Measurements from ENCODE around the gene RPP14.
"Not testable (repeated sequence)": the region's sequence is repeated elsewhere in the genome, so short reads cannot be mapped to it uniquely, and the experiment has no call there.

The RPP14 gene

GRCh38 chr3:58290446-58290845 lies 15.6 kb upstream of the RPP14 start:
- in situ Hi-C loops (cut with HindIII; ENCODE audit: low sequenced_read_pairs), result not testable (repeated sequence)

GRCh38 chr3:58291671-58292338 lies 14.2 kb upstream of the RPP14 start:
- in situ Hi-C loops (cut with HindIII; ENCODE audit: low sequenced_read_pairs), result no loop called here

- in situ Hi-C loops (cut with HindIII; ENCODE audit: low sequenced_read_pairs), result no loop called here
Measured at GRCh38 chr3:58292866-58293265, 13.2 kb upstream of the RPP14 start.

GRCh38 chr3:58293516-58293915 lies 12.5 kb upstream of the RPP14 start:
- in situ Hi-C loops (cut with HindIII; ENCODE audit: low sequenced_read_pairs), result no loop called here

GRCh38 chr3:58296269-58296668 lies 9.8 kb upstream of the RPP14 start:
- in situ Hi-C loops (cut with HindIII; ENCODE audit: low sequenced_read_pairs), result no loop called here

GRCh38 chr3:58296843-58297242 lies 9.2 kb upstream of the RPP14 start:
- in situ Hi-C loops (cut with HindIII; ENCODE audit: low sequenced_read_pairs), result no loop called here

- in situ Hi-C loops (cut with HindIII; ENCODE audit: low sequenced_read_pairs), result no loop called here
Measured at GRCh38 chr3:58298190-58298589, 7.9 kb upstream of the RPP14 start.

GRCh38 chr3:58299075-58299474 lies 7.0 kb upstream of the RPP14 start:
- in situ Hi-C loops (cut with HindIII; ENCODE audit: low sequenced_read_pairs), result no loop called here

GRCh38 chr3:58299839-58300516 lies 6.1 kb upstream of the RPP14 start:
- in situ Hi-C loops (cut with HindIII; ENCODE audit: low sequenced_read_pairs), result loop anchor here (5.0 kb wide), 2 partner anchors 78 to 108 kb away; no protein-coding TSS in a partner anchor

GRCh38 chr3:58307639-58308215 lies 1.7 kb downstream of the RPP14 start:
- in situ Hi-C loops (cut with HindIII; ENCODE audit: low sequenced_read_pairs), result no loop called here

- in situ Hi-C loops (cut with HindIII; ENCODE audit: low sequenced_read_pairs), result no loop called here
Measured at GRCh38 chr3:58308728-58309127, 2.7 kb downstream of the RPP14 start.

GRCh38 chr3:58317811-58318210 lies 11.8 kb downstream of the RPP14 start:
- in situ Hi-C loops (cut with HindIII; ENCODE audit: low sequenced_read_pairs), result no loop called here

- in situ Hi-C loops (cut with HindIII; ENCODE audit: low sequenced_read_pairs), result loop anchor here (5.0 kb wide), 1 partner anchor 91 kb away; no protein-coding TSS in a partner anchor
Measured at GRCh38 chr3:58321791-58322190, 15.7 kb downstream of the RPP14 start.

GRCh38 chr3:58322793-58323192 lies 16.7 kb downstream of the RPP14 start:
- in situ Hi-C loops (cut with HindIII; ENCODE audit: low sequenced_read_pairs), result loop anchor here (5.0 kb wide), 1 partner anchor 90 kb away; no protein-coding TSS in a partner anchor

GRCh38 chr3:58323529-58324390 lies 17.7 kb downstream of the RPP14 start:
- in situ Hi-C loops (cut with HindIII; ENCODE audit: low sequenced_read_pairs), result loop anchor here (5.0 kb wide), 1 partner anchor 89 kb away; no protein-coding TSS in a partner anchor

GRCh38 chr3:58324391-58325390 lies 18.6 kb downstream of the RPP14 start:
- in situ Hi-C loops (cut with HindIII; ENCODE audit: low sequenced_read_pairs), result loop anchor here (5.0 kb wide), 1 partner anchor 88 kb away; no protein-coding TSS in a partner anchor

- in situ Hi-C loops (cut with HindIII; ENCODE audit: low sequenced_read_pairs), result no loop called here
Measured at GRCh38 chr3:58325525-58325992, 19.5 kb downstream of the RPP14 start.

GRCh38 chr3:58326267-58326900 lies 20.3 kb downstream of the RPP14 start:
- in situ Hi-C loops (cut with HindIII; ENCODE audit: low sequenced_read_pairs), result no loop called here
